ENCODE results near the gene LRRFIP1.

GRCh38 chr2:237604391-237604790, 23.0 kb upstream of the LRRFIP1 start:
- TF ChIP-seq CTCF (IDR thresholded peaks at IDR 0.05) = no peak
- no peak for TF ChIP-seq POLR2A (IDR thresholded peaks at IDR 0.05)

Measured in adrenal gland (tissue), 5 donors.